H9 (cell line): Measurements from ENCODE around the gene RPS6KA1. TPM values are rescaled to one million over a fixed set of nuclear protein-coding genes. Genes with fewer than 3 reads are reported as not detected.

Experiments used
- DNase-seq: peaks from one replicate; pipeline ENCODE4 v3.0.0-alpha.2; 2017
- H2AFZ ChIP-seq: one replicate; pipeline ENCODE4 v1.6.1; 2013; ENCODE audit warnings: mild to moderate bottlenecking, low read length, control low read depth, moderate library complexity
- H2AK5ac ChIP-seq: 2 replicates; pipeline ENCODE4 v1.6.1; 2013; ENCODE audit warnings: low read length, control low read depth, mixed read lengths; ENCODE audit not compliant: insufficient read length
- H2BK120ac ChIP-seq: one replicate; pipeline ENCODE4 v1.6.1; 2013; ENCODE audit warnings: low read depth, mild to moderate bottlenecking, low read length, control low read depth, inconsistent platforms; ENCODE audit not compliant: poor library complexity, severe bottlenecking
- H2BK12ac ChIP-seq: 2 replicates; pipeline ENCODE4 v1.6.1; 2013; ENCODE audit warnings: low read length, control low read depth, mixed read lengths, low read depth; ENCODE audit not compliant: insufficient read length
- H2BK15ac ChIP-seq: 2 replicates; pipeline ENCODE4 v1.6.1; 2013; ENCODE audit warnings: low read depth, low read length, control low read depth
- H2BK20ac ChIP-seq: one replicate; pipeline ENCODE4 v1.6.1; 2013; ENCODE audit warnings: low read depth, mild to moderate bottlenecking, low read length, control low read depth, inconsistent platforms; ENCODE audit not compliant: poor library complexity, severe bottlenecking
- H2BK5ac ChIP-seq: 2 replicates; pipeline ENCODE4 v1.6.1; 2013; ENCODE audit warnings: low read length, control low read depth, mixed read lengths; ENCODE audit not compliant: insufficient read length
- H3K14ac ChIP-seq: 2 replicates; pipeline ENCODE4 v1.6.1; 2013; ENCODE audit warnings: low read length, control low read depth; ENCODE audit not compliant: insufficient read depth
- H3K18ac ChIP-seq: 2 replicates; pipeline ENCODE4 v1.6.1; 2013; ENCODE audit warnings: low read depth, mild to moderate bottlenecking, mixed read lengths, low read length, control low read depth; ENCODE audit not compliant: insufficient read length
- H3K23ac ChIP-seq: 2 replicates; pipeline ENCODE4 v1.6.1; 2013; ENCODE audit warnings: low read length, control low read depth, mixed read lengths, low read depth; ENCODE audit not compliant: insufficient read length
- H3K23me2 ChIP-seq: 2 replicates; pipeline ENCODE4 v1.6.1; 2013; ENCODE audit warnings: low read depth, mild to moderate bottlenecking, mixed read lengths, low read length, control low read depth; ENCODE audit not compliant: insufficient read length, poor library complexity, severe bottlenecking
- H3K27ac ChIP-seq: 2 replicates; pipeline ENCODE4 v1.5.1; 2013; ENCODE audit warnings: low read length, control low read depth, mixed read lengths, low read depth; ENCODE audit not compliant: insufficient read length
- H3K27me3 ChIP-seq: 2 replicates; pipeline ENCODE4 v1.6.1; 2013; ENCODE audit warnings: low read length, control low read depth, inconsistent platforms; ENCODE audit not compliant: insufficient read depth
- H3K4ac ChIP-seq: 2 replicates; pipeline ENCODE4 v1.6.1; 2013; ENCODE audit warnings: low read depth, mild to moderate bottlenecking, control low read depth, inconsistent platforms, low read length, moderate library complexity
- H3K4me1 ChIP-seq: 2 replicates; pipeline ENCODE4 v1.6.1; 2013; ENCODE audit warnings: low read length, control low read depth, inconsistent platforms; ENCODE audit not compliant: insufficient read depth
- H3K4me2 ChIP-seq: 2 replicates; pipeline ENCODE4 v1.6.1; 2013; ENCODE audit warnings: low read length, control low read depth, mixed read lengths; ENCODE audit not compliant: insufficient read length, insufficient read depth
- H3K56ac ChIP-seq: 2 replicates; pipeline ENCODE4 v1.6.1; 2013; ENCODE audit warnings: low read depth, mild to moderate bottlenecking, mixed read lengths, low read length, control low read depth; ENCODE audit not compliant: insufficient read length
- H3K79me1 ChIP-seq: 2 replicates; pipeline ENCODE4 v1.6.1; 2013; ENCODE audit warnings: low read depth, mild to moderate bottlenecking, moderate library complexity, low read length, control low read depth, inconsistent platforms; ENCODE audit not compliant: insufficient read depth, poor library complexity, severe bottlenecking
- H3K79me2 ChIP-seq: 2 replicates; pipeline ENCODE4 v1.6.1; 2013; ENCODE audit warnings: low read length, control low read depth, inconsistent platforms; ENCODE audit not compliant: insufficient read depth
- H3K9ac ChIP-seq: 2 replicates; pipeline ENCODE4 v1.6.1; 2013; ENCODE audit warnings: low read length, control low read depth, mixed read lengths; ENCODE audit not compliant: insufficient read length; ENCODE audit errors: extremely low read depth
- H3K9me3 ChIP-seq: one replicate; pipeline ENCODE4 v1.6.1; 2013; ENCODE audit warnings: low read depth, low read length, inconsistent platforms; ENCODE audit not compliant: control insufficient read depth
- H3T11ph ChIP-seq: one replicate; pipeline ENCODE4 v1.6.1; 2013; ENCODE audit warnings: mild to moderate bottlenecking, low read length, control low read depth, inconsistent platforms
- H4K20me1 ChIP-seq: one replicate; pipeline ENCODE4 v1.6.1; 2013; ENCODE audit not compliant: control insufficient read depth, insufficient read length, insufficient read depth
- H4K5ac ChIP-seq: 2 replicates; pipeline ENCODE4 v1.6.1; 2013; ENCODE audit warnings: low read depth, mild to moderate bottlenecking, mixed read lengths, low read length, control low read depth; ENCODE audit not compliant: insufficient read length
- H4K8ac ChIP-seq: replicated peaks from 2 replicates; pipeline ENCODE4 v1.6.1; 2013; ENCODE audit warnings: low read length, control low read depth, mixed read lengths, low read depth; ENCODE audit not compliant: insufficient read length
- H4K91ac ChIP-seq: 2 replicates; pipeline ENCODE4 v1.6.1; 2013; ENCODE audit warnings: low read depth, mild to moderate bottlenecking, moderate library complexity, mixed read lengths, low read length, control low read depth; ENCODE audit not compliant: insufficient read length
- H3K27ac Mint-ChIP-seq, 3 experiments: 2 replicates in 2 of 3; 3 replicates in 1 of 3; pipeline ENCODE4 v1.8.0; 2020 to 2021; ENCODE audit warnings: mixed read lengths in 3 of 3, mild to moderate bottlenecking in 1 of 3, moderate library complexity in 1 of 3
- H3K27me3 Mint-ChIP-seq: 2 replicates; pipeline ENCODE4 v1.8.0; 2021; ENCODE audit warnings: low read depth, mild to moderate bottlenecking, moderate library complexity, mixed read lengths
- H3K36me3 Mint-ChIP-seq, 3 experiments: 2 replicates in 2 of 3; 3 replicates in 1 of 3; pipeline ENCODE4 v1.8.0; 2020 to 2021; ENCODE audit warnings: low read depth in 3 of 3, mixed read lengths in 3 of 3; ENCODE audit not compliant: insufficient read depth in 1 of 3
- H3K4me1 Mint-ChIP-seq, 2 experiments: 2 replicates each; pipeline ENCODE4 v1.8.0; 2020; ENCODE audit warnings: mixed read lengths in 2 of 2
- H3K4me3 Mint-ChIP-seq, 2 experiments: 2 replicates in 1 of 2; 3 replicates in 1 of 2; pipeline ENCODE4 v1.8.0; 2020 to 2021; ENCODE audit warnings: mild to moderate bottlenecking in 2 of 2, mixed read lengths in 2 of 2, moderate library complexity in 1 of 2
- H3K9me3 Mint-ChIP-seq, 2 experiments: 2 replicates in 1 of 2; 3 replicates in 1 of 2; pipeline ENCODE4 v1.8.0; 2020; ENCODE audit warnings: mild to moderate bottlenecking in 2 of 2, mixed read lengths in 2 of 2, moderate library complexity in 1 of 2
- CTCF ChIP-seq: fragments of 200-600 bp; sonication (generic); conservative IDR thresholded peaks from 3 replicates; pipeline ENCODE4 v1.8.0; 2021; ENCODE audit warnings: antibody characterized with exemption, mild to moderate bottlenecking
- WGBS: extraction: QIAGEN DNeasy Blood & Tissue Kit; methylation state at CpG from one replicate; pipeline ENCODE4 v1.1.7; 2013; ENCODE audit warnings: missing lambda C conversion rate, low lambda C conversion rate, mixed read lengths; ENCODE audit not compliant: insufficient read length; ENCODE audit errors: extremely low coverage; 5-methylcytosine and 5-hydroxymethylcytosine counted together
- total RNA-seq: library from RNA; stranded (reverse); gene quantifications from 2 replicates; pipeline ENCODE4 v1.2.1, GENCODE V29; 2021

The RPS6KA1 gene
- total RNA-seq, 1 experiment from 2014 or later, result 45.3 TPM

- H3K4me2 ChIP-seq, result no peak overlapping the region
- H2BK120ac ChIP-seq, result no peak overlapping the region
- H3K9me3 ChIP-seq, result no peaks in the 10 kb centered on the region
- H2BK20ac ChIP-seq, result no peak overlapping the region
- H3K23ac ChIP-seq, result no peak overlapping the region
- H2AFZ ChIP-seq, result no peak overlapping the region
- no peak overlapping the region for H4K91ac ChIP-seq
- H3K27ac ChIP-seq, result no peak overlapping the region
- H3K79me2 ChIP-seq, result no peaks in the 10 kb centered on the region
- H2BK15ac ChIP-seq, result no peak overlapping the region
- H2BK5ac ChIP-seq, result no peak overlapping the region
- no peaks in the 10 kb centered on the region for H3K27me3 ChIP-seq
- no peak overlapping the region for H2AK5ac ChIP-seq
- H3K4ac ChIP-seq, result no peak overlapping the region
- Mint-ChIP-seq H3K4me1 (peaks cover 8 to 9% of the 10 kb centered on the region in 2 experiments; a peak in 2 of 4 replicates), H3K36me3 (no peaks in the 10 kb centered on the region), H3K9me3 (peaks cover 0 to 2% of the 10 kb centered on the region in 2 experiments; a peak in 2 of 5 replicates), H3K27ac (no peak overlapping the region), H3K27me3 (no peaks in the 10 kb centered on the region; the same call in none of the 2 replicates), H3K4me3 (no peak overlapping the region)
- TF ChIP-seq CTCF, result peak; percentile 72
- no peak overlapping the region for H4K8ac ChIP-seq
- H3K56ac ChIP-seq, result no peak overlapping the region
- H3T11ph ChIP-seq, result no peak overlapping the region
- H3K9ac ChIP-seq, result no peak overlapping the region
- H4K20me1 ChIP-seq, result no peaks in the 10 kb centered on the region
- no peaks in the 10 kb centered on the region for H3K23me2 ChIP-seq
- no CpG with 5 or more reads among the region's 2 CpGs for WGBS
- H2BK12ac ChIP-seq, result no peak overlapping the region
- H3K14ac ChIP-seq, result no peak overlapping the region
- no peak overlapping the region for H4K5ac ChIP-seq
- no peak for DNase-seq
- no peaks in the 10 kb centered on the region for H3K4me1 ChIP-seq
- H3K79me1 ChIP-seq, result no peaks in the 10 kb centered on the region
- no peak overlapping the region for H3K18ac ChIP-seq
Measured at GRCh38 chr1:26597629-26598039, 68.1 kb downstream of the RPS6KA1 start.
